Left forelimb (tissue), 1 donor: ENCODE results near the gene PRKN.
"Not testable (repeated sequence)": the region's sequence is repeated elsewhere in the genome, so short reads cannot be mapped to it uniquely, and the experiment has no call there.

Experiments used
- DNase-seq: peaks from one replicate; pipeline ENCODE4 v3.0.0-alpha.2; 2018; ENCODE audit warnings: low spot score

Gene PRKN

GRCh38 chr6:161838306-161839035, 889.1 kb downstream of the PRKN start:
- DNase-seq = no peak

- no peak for DNase-seq
Observed at GRCh38 chr6:161837854-161838253, 889.7 kb downstream of the PRKN start.

- DNase-seq = no peak
Observed at GRCh38 chr6:161837449-161837735, 890.2 kb downstream of the PRKN start.

- DNase-seq = no peak
Observed at GRCh38 chr6:161836643-161837448, 890.7 kb downstream of the PRKN start.

- DNase-seq = no peak
Observed at GRCh38 chr6:161835500-161836215, 891.9 kb downstream of the PRKN start.

GRCh38 chr6:161834426-161834825, 893.1 kb downstream of the PRKN start:
- DNase-seq = no peak

- no peak for DNase-seq
Observed at GRCh38 chr6:161833099-161833860, 894.3 kb downstream of the PRKN start.

GRCh38 chr6:161832622-161833021, 894.9 kb downstream of the PRKN start:
- no peak for DNase-seq

GRCh38 chr6:161830866-161831616, 896.5 kb downstream of the PRKN start:
- DNase-seq = no peak

- DNase-seq = no peak
Observed at GRCh38 chr6:161829291-161829729, 898.3 kb downstream of the PRKN start.

GRCh38 chr6:161828355-161828754, 899.2 kb downstream of the PRKN start:
- no peak for DNase-seq

- DNase-seq = no peak
Observed at GRCh38 chr6:161826512-161826911, 901.1 kb downstream of the PRKN start.

- not testable (repeated sequence) for DNase-seq
Observed at GRCh38 chr6:161822204-161822603, 905.4 kb downstream of the PRKN start.

GRCh38 chr6:161817881-161818280, 909.7 kb downstream of the PRKN start:
- no peak for DNase-seq

- DNase-seq = no peak
Observed at GRCh38 chr6:161815965-161816364, 911.6 kb downstream of the PRKN start.

GRCh38 chr6:161813156-161813555, 914.4 kb downstream of the PRKN start:
- DNase-seq = no peak

GRCh38 chr6:161809971-161810370, 917.6 kb downstream of the PRKN start:
- no peak for DNase-seq

GRCh38 chr6:161804838-161805237, 922.7 kb downstream of the PRKN start:
- no peak for DNase-seq

- no peak for DNase-seq
Observed at GRCh38 chr6:161803131-161803530, 924.4 kb downstream of the PRKN start.

GRCh38 chr6:161802231-161802630, 925.3 kb downstream of the PRKN start:
- DNase-seq = no peak

- DNase-seq = no peak
Observed at GRCh38 chr6:161798844-161799394, 928.6 kb downstream of the PRKN start.
